GM12878 (cell line): ENCODE data around the gene NEU4. TPM values are rescaled to one million over a fixed set of nuclear protein-coding genes. Genes with fewer than 3 reads are reported as not detected.

Experiments used
- ATAC-seq: fragments of 200-7000 bp; cut with Tn5 transposase; 3 replicates; pipeline ENCODE4 v1.9.1; 2020; ENCODE audit warnings: mild to moderate bottlenecking, moderate library complexity
- BruUV-seq: library from RNA; stranded (reverse); fragments of 400-500 nt; replicated peaks from 2 replicates; lab custom pipeline; 2021; lab: Mats Ljungman, UMichigan
- CTCF ChIA-PET: fragments of 300-600 bp; sonication (Branson Sonifier 250); formaldehyde crosslinking; extraction: SDS; loops from one replicate; lab custom pipeline; 2021; ENCODE audit warnings: inconsistent platforms; lab: Yijun Ruan, JAX
- POLR2A ChIA-PET: fragments of 350-600 bp; formaldehyde crosslinking; extraction: SDS; loops from one replicate; lab custom pipeline; 2021; ENCODE audit warnings: inconsistent platforms; lab: Charles Lee
- RAD21 ChIA-PET: fragments of 300-600 bp; sonication (Branson Sonifier 250); formaldehyde crosslinking; loops from one replicate; lab custom pipeline; 2023; ENCODE audit warnings: antibody characterized with exemption; ENCODE audit not compliant: unreplicated experiment; lab: Charles Lee
- SMC1A ChIA-PET: fragments of 300-600 bp; sonication (Branson Sonifier 250); formaldehyde crosslinking; loops from one replicate; lab custom pipeline; 2023; ENCODE audit not compliant: unreplicated experiment, uncharacterized antibody; lab: Charles Lee
- DNase-seq: peaks from one replicate; pipeline ENCODE4 v3.0.0-alpha.2; 2011; ENCODE audit warnings: low read depth, low spot score
- FAIRE-seq: peaks from 3 replicates; lab custom pipeline; 2011; peaks lifted over from hg19 to GRCh38; lab: Jason Lieb, UNC
- H2AFZ ChIP-seq: 2 replicates; pipeline ENCODE4 v1.6.0; 2011; ENCODE audit warnings: low read depth, low read length, control low read depth; ENCODE audit not compliant: control insufficient read depth
- H3K27ac ChIP-seq: 2 replicates; pipeline ENCODE4 v1.5.1; 2011; ENCODE audit warnings: control low read depth; ENCODE audit not compliant: control insufficient read depth, insufficient read depth
- H3K27me3 ChIP-seq, 2 experiments: replicated peaks in 1 of 2; 2 replicates each; pipeline versions ENCODE4 v1.6.0 to v1.6.1; 2011; ENCODE audit warnings: low read length in 1 of 2; ENCODE audit not compliant: control insufficient read depth in 2 of 2, insufficient read depth in 2 of 2
- H3K36me3 ChIP-seq, 2 experiments: 2 replicates each; pipeline ENCODE4 v1.5.1; 2011; ENCODE audit warnings: low read length in 1 of 2; ENCODE audit not compliant: control insufficient read depth in 2 of 2, insufficient read depth in 2 of 2
- H3K4me1 ChIP-seq: 2 replicates; pipeline ENCODE4 v1.6.1; 2011; ENCODE audit warnings: mild to moderate bottlenecking, low read length, moderate library complexity, mixed read lengths; ENCODE audit not compliant: control insufficient read depth, insufficient read depth
- H3K4me2 ChIP-seq: 2 replicates; pipeline ENCODE4 v1.6.0; 2011; ENCODE audit warnings: control low read depth; ENCODE audit not compliant: control insufficient read depth, insufficient read depth
- H3K4me3 ChIP-seq: fragments of 200-600 bp; sonication (generic); 2 replicates; pipeline ENCODE4 v1.5.1; 2016
- H3K79me2 ChIP-seq: 2 replicates; pipeline ENCODE4 v1.6.0; 2011; ENCODE audit warnings: low read length; ENCODE audit not compliant: control insufficient read depth, insufficient read depth
- H3K9ac ChIP-seq: 2 replicates; pipeline ENCODE4 v1.8.0; 2011; ENCODE audit warnings: low read length, control low read depth, mixed read lengths; ENCODE audit not compliant: control insufficient read depth, insufficient read depth
- H3K9me3 ChIP-seq: replicated peaks from 3 replicates; pipeline ENCODE4 v1.5.1; 2011; ENCODE audit warnings: mild to moderate bottlenecking, low read length; ENCODE audit not compliant: control insufficient read depth, insufficient read depth
- H4K20me1 ChIP-seq: 2 replicates; pipeline ENCODE4 v1.6.0; 2011; ENCODE audit not compliant: control insufficient read depth, insufficient read depth
- ATF2 ChIP-seq: IDR thresholded peaks from 2 replicates; pipeline ENCODE4 v1.6.1; 2012; ENCODE audit warnings: low read length, inconsistent platforms
- BMI1 ChIP-seq: fragments of 450-650 bp; IDR thresholded peaks from 2 replicates; pipeline ENCODE4 v1.6.1; 2016; ENCODE audit warnings: mild to moderate bottlenecking, moderate library complexity, borderline replicate concordance
- CHD4 ChIP-seq: fragments of 200-600 bp; sonication (generic); IDR thresholded peaks from 2 replicates; pipeline ENCODE4 v1.6.1; 2016; ENCODE audit warnings: mild to moderate bottlenecking
- DPF2 ChIP-seq: fragments of 450-650 bp; IDR thresholded peaks from 2 replicates; pipeline ENCODE4 v1.6.1; 2017; ENCODE audit warnings: mild to moderate bottlenecking
- ELK1 ChIP-seq: IDR thresholded peaks from 2 replicates; pipeline ENCODE4 v1.6.1; 2012; ENCODE audit warnings: low read depth, low read length, improper control_type of control experiment
- IKZF1 ChIP-seq: fragments of 450-650 bp; conservative IDR thresholded peaks from 2 replicates; pipeline ENCODE4 v1.6.1; 2017; ENCODE audit warnings: antibody characterized with exemption, mild to moderate bottlenecking
- NR2F1 ChIP-seq: fragments of 450-650 bp; conservative IDR thresholded peaks from 2 replicates; pipeline ENCODE4 v1.6.1; 2017; ENCODE audit warnings: mild to moderate bottlenecking
- PBX3 ChIP-seq: IDR thresholded peaks from 2 replicates; pipeline ENCODE4 v1.6.1; 2011; ENCODE audit warnings: mild to moderate bottlenecking, low read depth, low read length, moderate library complexity; ENCODE audit not compliant: insufficient replicate concordance
- RAD51 ChIP-seq: fragments of 450-650 bp; IDR thresholded peaks from 2 replicates; pipeline ENCODE4 v1.6.1; 2016; ENCODE audit warnings: moderate library complexity, mild to moderate bottlenecking, inconsistent platforms
- SIN3A ChIP-seq: IDR thresholded peaks from 2 replicates; pipeline ENCODE4 v1.6.1; 2012; ENCODE audit warnings: low read depth, low read length, improper control_type of control experiment
- SUZ12 ChIP-seq: fragments of 200-600 bp; sonication (generic); IDR thresholded peaks from one replicate; pipeline ENCODE4 v1.6.1; 2018; ENCODE audit warnings: antibody characterized with exemption, mild to moderate bottlenecking; ENCODE audit not compliant: unreplicated experiment
- YBX1 ChIP-seq: fragments of 450-650 bp; IDR thresholded peaks from 2 replicates; pipeline ENCODE4 v1.6.1; 2016; ENCODE audit warnings: antibody characterized with exemption
- YY1 ChIP-seq: IDR thresholded peaks from 2 replicates; pipeline ENCODE4 v1.6.1; 2011; ENCODE audit warnings: low read depth, mild to moderate bottlenecking, low read length
- WGBS: methylation state at CpG from one replicate; pipeline ENCODE4 v1.1.6; 2016; ENCODE audit warnings: low lambda C conversion rate; ENCODE audit not compliant: insufficient replicate concordance, insufficient coverage; ENCODE audit errors: missing lambda C conversion rate; 5-methylcytosine and 5-hydroxymethylcytosine counted together
- in situ Hi-C: fragments of 300-500 bp; cut with MboI; formaldehyde crosslinking; loops from 9 replicates; pipeline ENCODE4 v1.14.3; 2018; ENCODE audit warnings: mixed read lengths
- intact Hi-C: fragments of 100-400 bp; cut with micrococcal nuclease; formaldehyde crosslinking; loops from one replicate; pipeline ENCODE4 v1.14.2; 2022; ENCODE audit not compliant: unreplicated experiment
- polyA plus RNA-seq, 11 experiments: library from polyadenylated mRNA; depleted of rRNA in 4 of 11; unstranded in 6 of 11; stranded (reverse) in 5 of 11; fragments of >200 nt; fragmentation: Nextera tagmentation in 4 of 11; fragmentation: Illumina TruSeq in 1 of 11; extraction: Ambion mirVana in 4 of 11; extraction: Trizol in 1 of 11; gene quantifications; 1 replicate in 1 of 11; 2 replicates in 10 of 11; pipeline versions ENCODE4 v1.2.1 to v1.2.3, GENCODE V29; 2011 to 2016; ENCODE audit warnings: inconsistent platforms in 2 of 11, missing spikeins in 2 of 11, low read depth in 1 of 11
- total RNA-seq, 4 experiments: library from RNA; depleted of rRNA in 3 of 4; stranded (reverse); fragments of >200 nt in 3 of 4; fragmentation: Illumina TruSeq in 1 of 4; extraction: Trizol in 1 of 4; gene quantifications; 2 replicates each; pipeline versions ENCODE4 v1.2.1 to v1.2.3, GENCODE V29; 2013 to 2021

The NEU4 gene
- total and polyA plus RNA-seq, 10 of the 15 experiments (the other 5 are each of a cell fraction or from before 2014, with no cell fraction given) = 0.01 to 0.28 (median 0.14) TPM; not detected in 5

DNA sequence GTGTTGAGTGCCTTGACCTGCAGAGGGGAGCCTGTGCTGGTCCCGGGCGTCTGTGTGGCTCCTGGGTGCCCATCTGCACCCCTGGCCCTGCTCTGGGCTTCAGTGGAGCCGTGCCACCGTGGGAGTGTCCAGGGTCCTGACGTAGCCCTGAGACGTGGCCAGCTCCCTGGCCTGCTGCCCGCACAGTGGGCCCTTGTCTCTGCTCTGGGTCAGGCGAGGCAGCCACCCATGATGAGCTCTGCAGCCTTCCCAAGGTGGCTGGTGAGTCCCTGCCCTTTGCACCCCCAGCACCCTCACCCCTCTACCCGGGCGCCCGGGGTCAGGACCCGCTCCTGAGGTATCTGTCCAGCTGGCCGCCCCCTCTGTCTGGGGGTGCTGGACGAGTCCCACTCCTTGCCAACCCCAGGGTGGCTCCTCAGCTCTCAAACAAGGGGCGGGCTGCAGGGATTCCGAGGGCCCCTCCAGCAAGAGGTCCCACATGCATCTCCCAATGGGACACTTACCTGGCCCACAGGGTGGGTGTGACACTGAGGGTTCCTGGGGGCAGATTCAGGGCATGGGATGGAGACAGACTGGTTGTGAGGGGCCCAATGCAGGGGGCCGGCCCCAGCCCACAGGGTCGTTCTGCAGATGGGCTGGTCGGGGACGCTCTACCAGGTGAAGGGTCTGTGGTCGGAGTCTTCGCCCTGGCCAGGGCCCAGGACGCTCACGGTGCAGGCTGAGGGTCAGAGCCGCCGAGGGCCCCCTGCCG, 2.4 kb downstream of the NEU4 start:
- intact Hi-C loops = no loop called here
- ATAC-seq = no peak

DNA sequence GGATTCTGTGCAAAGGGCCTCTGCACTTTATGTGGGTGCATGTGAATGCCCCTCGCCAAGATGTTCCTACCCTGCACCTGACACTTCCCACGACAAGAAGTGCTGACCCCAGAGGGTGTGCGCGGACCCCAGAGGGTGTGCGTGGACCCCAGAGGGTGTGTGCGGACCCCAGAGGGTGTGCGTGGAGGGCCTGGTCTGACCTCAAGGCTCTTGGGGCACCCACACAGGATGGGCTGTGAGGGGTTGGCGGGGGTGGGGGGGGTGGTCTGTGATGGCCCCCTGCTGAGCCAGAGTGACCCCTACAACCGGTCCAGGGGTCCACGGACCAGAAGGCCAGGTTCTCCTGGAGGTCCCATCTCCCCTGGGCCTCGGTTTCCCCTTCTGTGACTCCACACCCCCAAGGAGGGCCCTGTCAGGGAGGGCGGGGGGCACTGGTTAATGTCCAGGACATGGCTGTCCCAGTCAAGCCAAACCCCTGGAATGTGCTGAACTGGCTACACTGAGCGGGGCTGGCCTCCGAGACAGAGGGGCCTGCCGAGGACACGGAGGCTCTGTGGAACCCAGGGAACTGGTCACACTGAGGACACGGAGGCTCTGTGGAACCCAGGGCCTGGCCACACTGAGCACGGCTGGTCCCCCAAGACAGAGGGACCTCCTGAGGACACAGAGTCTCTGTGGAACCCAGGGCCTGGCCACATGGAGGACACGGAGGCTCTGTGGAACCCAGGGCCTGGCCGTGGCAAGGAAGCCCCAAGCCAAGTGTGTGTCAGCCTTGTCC, 3.1 kb downstream of the NEU4 start:
- FAIRE-seq = no peak
- no peaks in the 10 kb centered on the region for H3K9me3 ChIP-seq
- in situ Hi-C loops (no loop called here), intact Hi-C loops (no loop called here)
- no peak for ATAC-seq
- no peak overlapping the region for H3K4me3 ChIP-seq
- no peak overlapping the region for H3K27ac ChIP-seq
- no peak for DNase-seq
- ChIA-PET SMC1A (no interaction called here), POLR2A (no interaction called here), RAD21 (interaction anchor here (1.9 kb wide), 1 partner anchor 16 kb away, joined by 4 read pairs; no protein-coding TSS in a partner anchor), CTCF (no interaction called here)
- H4K20me1 ChIP-seq = no peaks in the 10 kb centered on the region
- H3K4me2 ChIP-seq = no peak overlapping the region
- no peaks in the 10 kb centered on the region for H3K27me3 ChIP-seq
- WGBS = 65% methylated on average over 16 of the region's 20 CpGs
- no peak overlapping the region for H3K9ac ChIP-seq
- peaks cover 7% of the 10 kb centered on the region for H3K4me1 ChIP-seq
- H3K79me2 ChIP-seq = no peaks in the 10 kb centered on the region
- no TSS peak for BruUV-seq
- no peaks in the 10 kb centered on the region for H3K36me3 ChIP-seq
- H2AFZ ChIP-seq = no peak overlapping the region
- no peak for TF ChIP-seq YY1
- TF ChIP-seq YBX1 = no peak
- TF ChIP-seq ATF2 = no peak
- TF ChIP-seq SIN3A = no peak
- no peak for TF ChIP-seq RAD51
- TF ChIP-seq SUZ12 = no peak
- TF ChIP-seq NR2F1 = no peak
- TF ChIP-seq ELK1 = no peak
- TF ChIP-seq IKZF1 = no peak
- no peak for TF ChIP-seq PBX3
- TF ChIP-seq CHD4 = no peak

More for the DNA sequence above, 2.4 kb downstream of the NEU4 start:
- Histone ChIP-seq H3K4me2 (no peak overlapping the region), H3K27me3 (no peaks in the 10 kb centered on the region), H3K36me3 (no peaks in the 10 kb centered on the region), H3K9ac (no peak overlapping the region), H3K79me2 (no peaks in the 10 kb centered on the region), H2AFZ (no peak overlapping the region), H3K9me3 (no peaks in the 10 kb centered on the region), H3K4me3 (no peak overlapping the region), H3K27ac (no peak overlapping the region), H4K20me1 (no peaks in the 10 kb centered on the region), H3K4me1 (peaks cover 7% of the 10 kb centered on the region; the same call in 1 of the 2 replicates)
- TF ChIP-seq BMI1 (no peak), DPF2 (no peak)
- 61% methylated on average over 27 of the region's 27 CpGs for WGBS
- FAIRE-seq = no peak
- DNase-seq = no peak
- no TSS peak for BruUV-seq
- ChIA-PET RAD21 (no interaction called here), POLR2A (no interaction called here), SMC1A (no interaction called here), CTCF (no interaction called here)
- in situ Hi-C loops = no loop called here
